ENCODE measurements around the gene HIP1R. TPM values are rescaled to one million over a fixed set of nuclear protein-coding genes. Genes with fewer than 3 reads are reported as not detected.

The HIP1R gene
- polyA plus RNA-seq, 3 donors = 0.09 to 0.60 TPM; not detected in 1

DNA sequence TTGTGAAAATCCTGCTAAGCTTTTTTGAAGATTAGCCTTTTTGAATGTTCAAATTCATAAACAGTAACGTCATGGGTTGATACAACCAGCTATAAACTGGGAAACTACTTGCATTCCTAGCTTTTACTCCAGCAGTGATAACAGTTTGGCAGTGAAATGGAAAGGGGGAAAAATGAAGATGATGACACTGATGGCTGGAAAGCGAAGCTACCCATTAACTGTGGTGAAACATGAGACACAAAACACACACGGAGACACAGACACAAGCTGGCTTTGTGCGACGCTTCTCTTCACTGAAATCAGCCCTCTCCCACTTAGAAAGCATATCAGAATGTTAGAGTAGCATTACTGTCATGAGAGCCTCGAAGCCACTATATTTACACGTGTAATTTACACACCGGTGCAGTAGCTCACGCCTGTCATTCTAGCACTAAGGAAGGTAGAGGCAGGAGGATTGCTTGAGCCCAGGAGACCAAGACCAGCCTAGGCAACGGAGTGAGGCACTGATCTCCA is 45.0 kb downstream of the HIP1R start:
- H3K9me3 Mint-ChIP-seq = peaks cover 0 to 4% (median 0%) of the 10 kb centered on the region in 7 donors
- intact Hi-C loops (cut with micrococcal nuclease) = loop anchor here in 1 of 2 donors (5.0 kb wide), 1 partner anchor 72 kb away; no protein-coding TSS in a partner anchor
- Histone ChIP-seq H4K20me1 (ENCODE audit: insufficient read depth, low read length) (peaks cover 100% of the 10 kb centered on the region), H3K27ac (ENCODE audit: low read depth in 1 of 2, low read length in 2 of 2) (no peak overlapping the region), H3K9ac (ENCODE audit: insufficient read depth, low read length, poor library complexity, severe bottlenecking) (no peak overlapping the region), H3K27me3 (ENCODE audit: control insufficient read depth in 2 of 2, insufficient read depth in 2 of 2, low read length in 2 of 2) (no peaks in the 10 kb centered on the region), H2AFZ (ENCODE audit: insufficient read depth, low read depth, low read length, poor library complexity, severe bottlenecking) (no peak overlapping the region), H3K36me3 (replicated peaks in 1 of 2; ENCODE audit: control insufficient read depth in 1 of 2, insufficient read depth in 2 of 2, low read length in 2 of 2) (peaks cover 5 to 30% of the 10 kb centered on the region in 2 donors), H3K4me3 (replicated peaks in 1 of 3; ENCODE audit: low read depth in 2 of 3, low read length in 3 of 3) (no peak overlapping the region), H3K4me2 (replicated peaks; ENCODE audit: extremely low read depth, low read length, poor library complexity, severe bottlenecking) (no peak overlapping the region), H3K9me3 (replicated peaks in 1 of 2; ENCODE audit: control insufficient read depth in 1 of 2, insufficient read depth in 1 of 2, low read length in 2 of 2) (no peaks in the 10 kb centered on the region), H3K79me2 (ENCODE audit: insufficient read depth, low read length) (peaks cover 99% of the 10 kb centered on the region), H3K4me1 (ENCODE audit: control insufficient read depth in 1 of 2, insufficient read depth in 2 of 2, low read length in 2 of 2) (peaks cover 29 to 66% of the 10 kb centered on the region in 2 donors)
- DNase-seq = no peak
- H3K4me3 Mint-ChIP-seq = no peak overlapping the region
- WGBS (ENCODE audit: insufficient coverage) = 91% methylated on average over 8 of the region's 10 CpGs
- peaks cover 84% of the 10 kb centered on the region for H3K4me1 Mint-ChIP-seq
- H3K36me3 Mint-ChIP-seq = peaks cover 52 to 66% of the 10 kb centered on the region in 2 donors
- peaks cover 5 to 46% (median 11%) of the 10 kb centered on the region in 3 donors for H3K27me3 Mint-ChIP-seq (ENCODE audit: low read depth in 3 of 3)
- H3K27ac Mint-ChIP-seq = no peak overlapping the region
- TF ChIP-seq, protein P1, sequence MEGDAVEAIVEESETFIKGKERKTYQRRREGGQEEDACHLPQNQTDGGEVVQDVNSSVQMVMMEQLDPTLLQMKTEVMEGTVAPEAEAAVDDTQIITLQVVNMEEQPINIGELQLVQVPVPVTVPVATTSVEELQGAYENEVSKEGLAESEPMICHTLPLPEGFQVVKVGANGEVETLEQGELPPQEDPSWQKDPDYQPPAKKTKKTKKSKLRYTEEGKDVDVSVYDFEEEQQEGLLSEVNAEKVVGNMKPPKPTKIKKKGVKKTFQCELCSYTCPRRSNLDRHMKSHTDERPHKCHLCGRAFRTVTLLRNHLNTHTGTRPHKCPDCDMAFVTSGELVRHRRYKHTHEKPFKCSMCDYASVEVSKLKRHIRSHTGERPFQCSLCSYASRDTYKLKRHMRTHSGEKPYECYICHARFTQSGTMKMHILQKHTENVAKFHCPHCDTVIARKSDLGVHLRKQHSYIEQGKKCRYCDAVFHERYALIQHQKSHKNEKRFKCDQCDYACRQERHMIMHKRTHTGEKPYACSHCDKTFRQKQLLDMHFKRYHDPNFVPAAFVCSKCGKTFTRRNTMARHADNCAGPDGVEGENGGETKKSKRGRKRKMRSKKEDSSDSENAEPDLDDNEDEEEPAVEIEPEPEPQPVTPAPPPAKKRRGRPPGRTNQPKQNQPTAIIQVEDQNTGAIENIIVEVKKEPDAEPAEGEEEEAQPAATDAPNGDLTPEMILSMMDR (IDR thresholded peaks at IDR 0.05) = no peak

DNA sequence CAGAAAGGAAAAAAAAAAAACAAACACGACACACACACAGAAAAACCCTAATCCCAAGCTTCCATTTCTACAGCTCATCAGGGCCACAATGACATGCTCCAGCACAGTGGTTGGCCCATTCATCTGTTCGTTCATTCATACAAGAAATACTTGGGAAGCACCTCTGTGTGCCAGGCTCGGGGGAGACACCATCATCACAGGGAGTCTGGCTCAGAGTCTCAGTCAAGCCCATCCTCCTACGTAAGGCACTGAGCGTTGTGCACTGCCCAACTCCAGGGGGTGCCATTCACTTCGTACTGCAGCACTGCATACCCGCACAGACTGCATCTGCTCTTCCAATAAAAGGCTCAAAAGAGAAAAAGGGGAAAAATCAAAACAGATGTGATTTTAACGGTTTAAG is 45.4 kb downstream of the HIP1R start:
- Histone ChIP-seq H4K20me1 (ENCODE audit: insufficient read depth, low read length) (peaks cover 99% of the 10 kb centered on the region), H3K27ac (ENCODE audit: low read depth in 1 of 2, low read length in 2 of 2) (no peak overlapping the region), H3K4me3 (replicated peaks in 1 of 3; ENCODE audit: low read depth in 2 of 3, low read length in 3 of 3) (no peak overlapping the region), H3K36me3 (replicated peaks in 1 of 2; ENCODE audit: control insufficient read depth in 1 of 2, insufficient read depth in 2 of 2, low read length in 2 of 2) (peaks cover 5 to 30% of the 10 kb centered on the region in 2 donors), H3K79me2 (ENCODE audit: insufficient read depth, low read length) (peaks cover 97% of the 10 kb centered on the region), H3K9ac (ENCODE audit: insufficient read depth, low read length, poor library complexity, severe bottlenecking) (no peak overlapping the region), H3K4me2 (replicated peaks; ENCODE audit: extremely low read depth, low read length, poor library complexity, severe bottlenecking) (no peak overlapping the region), H3K4me1 (ENCODE audit: control insufficient read depth in 1 of 2, insufficient read depth in 2 of 2, low read length in 2 of 2) (peaks cover 25 to 61% of the 10 kb centered on the region in 2 donors), H3K9me3 (replicated peaks in 1 of 2; ENCODE audit: control insufficient read depth in 1 of 2, insufficient read depth in 1 of 2, low read length in 2 of 2) (no peaks in the 10 kb centered on the region), H3K27me3 (ENCODE audit: control insufficient read depth in 2 of 2, insufficient read depth in 2 of 2, low read length in 2 of 2) (no peaks in the 10 kb centered on the region), H2AFZ (ENCODE audit: insufficient read depth, low read depth, low read length, poor library complexity, severe bottlenecking) (no peak overlapping the region)
- Mint-ChIP-seq H3K27ac (peak overlapping the region in 1 of 7 donors; percentile 34), H3K4me1 (peaks cover 80% of the 10 kb centered on the region), H3K27me3 (ENCODE audit: low read depth in 3 of 3) (peaks cover 5 to 46% (median 11%) of the 10 kb centered on the region in 3 donors), H3K36me3 (peaks cover 52 to 66% of the 10 kb centered on the region in 2 donors), H3K4me3 (no peak overlapping the region), H3K9me3 (peaks cover 0 to 4% (median 0%) of the 10 kb centered on the region in 7 donors)
- WGBS (ENCODE audit: insufficient coverage) = 67% methylated on average over 5 of the region's 8 CpGs
- TF ChIP-seq, protein P1 (IDR thresholded peaks at IDR 0.05) = peak; percentile 49
- DNase-seq = peak in 1 of 3 donors; percentile 32
- intact Hi-C loops (cut with micrococcal nuclease) = loop anchor here in 1 of 2 donors (5.0 kb wide), 1 partner anchor 72 kb away; no protein-coding TSS in a partner anchor

Measured in CD14-positive monocyte (primary cell).